ENCODE data around the gene STK17A. TPM values are rescaled to one million over a fixed set of nuclear protein-coding genes. Genes with fewer than 3 reads are reported as not detected.

STK17A gene
- polyA plus RNA-seq, 4 donors: 6.6 to 13.3 (median 11.5) TPM

- Histone ChIP-seq H3K4me1 (ENCODE audit: control insufficient read depth in 3 of 3, insufficient read depth in 2 of 3, low read depth in 1 of 3, low read length in 2 of 3) (peaks cover 0 to 6% (median 0%) of the 10 kb centered on the region in 3 donors), H3K9me3 (ENCODE audit: control insufficient read depth in 2 of 2, insufficient read depth in 1 of 2, low read depth in 1 of 2, low read length in 1 of 2) (no peaks in the 10 kb centered on the region), H3K27me3 (ENCODE audit: control insufficient read depth in 3 of 3, insufficient read depth in 3 of 3, low read length in 3 of 3) (peaks cover 0 to 5% (median 0%) of the 10 kb centered on the region in 3 donors), H3K27ac (ENCODE audit: low read depth in 1 of 3, low read length in 2 of 3) (no peak overlapping the region), H3K4me3 (ENCODE audit: low read depth in 1 of 3, low read length in 3 of 3) (no peak overlapping the region), H3K36me3 (ENCODE audit: control insufficient read depth in 3 of 3, insufficient read depth in 2 of 3, low read depth in 1 of 3, low read length in 3 of 3) (no peaks in the 10 kb centered on the region)
- no peak for DNase-seq
- 85 to 91% (median 89%) methylated on average over 14 of the region's 14 CpGs for WGBS, 3 donors
- no peak for FAIRE-seq
Measured at GRCh38 chr7:43559171-43559945, 23.6 kb upstream of the STK17A start.

DNA sequence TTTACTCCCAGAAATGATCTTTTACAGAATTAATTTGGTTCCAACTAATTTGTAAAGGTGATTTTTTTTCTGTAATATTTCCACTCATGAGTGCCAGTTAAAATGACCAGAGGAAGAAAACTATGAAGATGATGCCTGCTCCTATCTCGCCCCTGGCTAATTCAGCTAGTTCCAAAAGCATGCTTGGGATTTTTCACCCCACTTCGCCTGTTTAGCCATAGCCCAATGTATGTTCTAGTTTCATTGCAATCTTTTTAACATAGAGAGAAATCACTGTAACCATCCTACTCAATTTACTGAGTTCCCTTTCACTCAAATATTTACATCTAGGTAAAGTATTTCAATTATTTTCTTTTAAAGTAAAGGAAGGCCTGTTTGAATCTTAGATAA lies 23.0 kb upstream of the STK17A start:
- Histone ChIP-seq H3K27ac (ENCODE audit: low read depth in 1 of 3, low read length in 2 of 3) (no peak overlapping the region), H3K36me3 (ENCODE audit: control insufficient read depth in 3 of 3, insufficient read depth in 2 of 3, low read depth in 1 of 3, low read length in 3 of 3) (no peaks in the 10 kb centered on the region), H3K27me3 (ENCODE audit: control insufficient read depth in 3 of 3, insufficient read depth in 3 of 3, low read length in 3 of 3) (peaks cover 0 to 5% (median 0%) of the 10 kb centered on the region in 3 donors), H3K4me1 (ENCODE audit: control insufficient read depth in 3 of 3, insufficient read depth in 2 of 3, low read depth in 1 of 3, low read length in 2 of 3) (peaks cover 0 to 4% (median 0%) of the 10 kb centered on the region in 3 donors), H3K9me3 (ENCODE audit: control insufficient read depth in 2 of 2, insufficient read depth in 1 of 2, low read depth in 1 of 2, low read length in 1 of 2) (no peaks in the 10 kb centered on the region), H3K4me3 (ENCODE audit: low read depth in 1 of 3, low read length in 3 of 3) (no peak overlapping the region)
- WGBS, 3 donors: 88 to 95% (median 93%) methylated on average over 2 of the region's 2 CpGs
- DNase-seq: no peak
- FAIRE-seq: no peak

GRCh38 chr7:43560742-43561330 lies 22.1 kb upstream of the STK17A start:
- peaks cover 0 to 4% (median 0%) of the 10 kb centered on the region in 3 donors for H3K4me1 ChIP-seq (ENCODE audit: control insufficient read depth in 3 of 3, insufficient read depth in 2 of 3, low read depth in 1 of 3, low read length in 2 of 3)
- H3K9me3 ChIP-seq (ENCODE audit: control insufficient read depth in 2 of 2, insufficient read depth in 1 of 2, low read depth in 1 of 2, low read length in 1 of 2): no peaks in the 10 kb centered on the region
- no peak for FAIRE-seq
- WGBS, 3 donors: 72 to 83% (median 82%) methylated on average over 7 of the region's 7 CpGs
- H3K27me3 ChIP-seq (ENCODE audit: control insufficient read depth in 3 of 3, insufficient read depth in 3 of 3, low read length in 3 of 3): peaks cover 0 to 5% (median 0%) of the 10 kb centered on the region in 3 donors
- H3K36me3 ChIP-seq (ENCODE audit: control insufficient read depth in 3 of 3, insufficient read depth in 2 of 3, low read depth in 1 of 3, low read length in 3 of 3): no peaks in the 10 kb centered on the region
- H3K4me3 ChIP-seq (ENCODE audit: low read depth in 1 of 3, low read length in 3 of 3): no peak overlapping the region
- H3K27ac ChIP-seq (ENCODE audit: low read depth in 1 of 3, low read length in 2 of 3): no peak overlapping the region
- DNase-seq: no peak

- no peak overlapping the region for H3K27ac ChIP-seq (ENCODE audit: low read depth in 1 of 3, low read length in 2 of 3)
- H3K4me3 ChIP-seq (ENCODE audit: low read depth in 1 of 3, low read length in 3 of 3): no peak overlapping the region
- no peaks in the 10 kb centered on the region for H3K36me3 ChIP-seq (ENCODE audit: control insufficient read depth in 3 of 3, insufficient read depth in 2 of 3, low read depth in 1 of 3, low read length in 3 of 3)
- 86 to 94% (median 93%) methylated on average over 3 of the region's 3 CpGs for WGBS, 3 donors
- H3K27me3 ChIP-seq (ENCODE audit: control insufficient read depth in 3 of 3, insufficient read depth in 3 of 3, low read length in 3 of 3): peaks cover 0 to 5% (median 0%) of the 10 kb centered on the region in 3 donors
- no peaks in the 10 kb centered on the region for H3K9me3 ChIP-seq (ENCODE audit: control insufficient read depth in 2 of 2, insufficient read depth in 1 of 2, low read depth in 1 of 2, low read length in 1 of 2)
- no peaks in the 10 kb centered on the region for H3K4me1 ChIP-seq (ENCODE audit: control insufficient read depth in 3 of 3, insufficient read depth in 2 of 3, low read depth in 1 of 3, low read length in 2 of 3)
- DNase-seq (no peak), FAIRE-seq (no peak)
Measured at GRCh38 chr7:43562383-43562782, 20.5 kb upstream of the STK17A start.

DNA sequence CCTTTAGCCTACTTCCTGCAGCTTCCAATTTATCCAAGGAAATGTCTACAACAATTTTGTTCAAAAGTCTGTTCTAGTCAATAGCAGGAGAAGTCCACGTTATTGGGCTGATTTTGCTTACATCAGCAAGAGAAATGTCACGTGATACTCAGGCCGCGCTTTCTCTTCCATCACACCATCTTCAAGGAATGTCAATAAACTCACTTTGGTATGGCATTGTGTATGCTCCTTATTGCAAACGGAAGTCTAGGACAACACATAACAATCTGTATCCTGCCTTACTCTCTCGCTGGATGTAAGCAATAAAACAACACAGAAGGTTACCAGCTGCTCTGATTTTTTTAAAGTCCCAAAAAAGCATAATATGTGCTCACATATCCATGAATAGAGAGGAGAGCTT lies 17.1 kb upstream of the STK17A start:
- Histone ChIP-seq H3K4me1 (ENCODE audit: control insufficient read depth in 3 of 3, insufficient read depth in 2 of 3, low read depth in 1 of 3, low read length in 2 of 3) (no peaks in the 10 kb centered on the region), H3K4me3 (ENCODE audit: low read depth in 1 of 3, low read length in 3 of 3) (no peak overlapping the region), H3K27me3 (ENCODE audit: control insufficient read depth in 3 of 3, insufficient read depth in 3 of 3, low read length in 3 of 3) (peaks cover 0 to 5% (median 0%) of the 10 kb centered on the region in 3 donors), H3K9me3 (ENCODE audit: control insufficient read depth in 2 of 2, insufficient read depth in 1 of 2, low read depth in 1 of 2, low read length in 1 of 2) (no peaks in the 10 kb centered on the region), H3K36me3 (ENCODE audit: control insufficient read depth in 3 of 3, insufficient read depth in 2 of 3, low read depth in 1 of 3, low read length in 3 of 3) (no peaks in the 10 kb centered on the region), H3K27ac (ENCODE audit: low read depth in 1 of 3, low read length in 2 of 3) (no peak overlapping the region)
- FAIRE-seq (no peak), DNase-seq (no peak)
- 49 to 67% (median 60%) methylated on average over 6 of the region's 6 CpGs for WGBS, 3 donors

DNA sequence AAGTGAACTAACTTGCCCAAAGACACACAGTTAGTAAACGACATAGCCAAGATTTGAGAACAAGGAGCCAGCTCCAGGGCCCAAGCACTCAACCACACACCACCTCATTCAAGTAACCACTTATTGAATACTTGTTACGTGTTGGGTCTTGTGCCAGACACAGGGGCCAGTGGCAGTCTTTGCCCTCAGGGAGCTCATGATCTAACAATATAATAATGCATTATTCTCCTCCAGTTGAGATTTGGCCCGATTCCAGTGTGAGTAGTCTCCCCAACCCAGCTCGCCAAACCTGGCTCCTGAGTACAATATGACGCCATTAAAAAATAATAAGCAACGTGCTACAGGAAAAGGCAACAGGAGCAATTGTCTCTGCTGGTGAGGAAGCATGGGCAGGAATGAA lies 14.4 kb upstream of the STK17A start:
- FAIRE-seq (no peak), DNase-seq (no peak)
- Histone ChIP-seq H3K4me1 (ENCODE audit: control insufficient read depth in 3 of 3, insufficient read depth in 2 of 3, low read depth in 1 of 3, low read length in 2 of 3) (no peaks in the 10 kb centered on the region), H3K4me3 (ENCODE audit: low read depth in 1 of 3, low read length in 3 of 3) (no peak overlapping the region), H3K27ac (ENCODE audit: low read depth in 1 of 3, low read length in 2 of 3) (no peak overlapping the region), H3K27me3 (ENCODE audit: control insufficient read depth in 3 of 3, insufficient read depth in 3 of 3, low read length in 3 of 3) (peaks cover 0 to 1% (median 0%) of the 10 kb centered on the region in 3 donors), H3K36me3 (ENCODE audit: control insufficient read depth in 3 of 3, insufficient read depth in 2 of 3, low read depth in 1 of 3, low read length in 3 of 3) (no peaks in the 10 kb centered on the region), H3K9me3 (ENCODE audit: control insufficient read depth in 2 of 2, insufficient read depth in 1 of 2, low read depth in 1 of 2, low read length in 1 of 2) (no peaks in the 10 kb centered on the region)
- 83 to 85% (median 84%) methylated on average over 6 of the region's 6 CpGs for WGBS, 3 donors

DNA sequence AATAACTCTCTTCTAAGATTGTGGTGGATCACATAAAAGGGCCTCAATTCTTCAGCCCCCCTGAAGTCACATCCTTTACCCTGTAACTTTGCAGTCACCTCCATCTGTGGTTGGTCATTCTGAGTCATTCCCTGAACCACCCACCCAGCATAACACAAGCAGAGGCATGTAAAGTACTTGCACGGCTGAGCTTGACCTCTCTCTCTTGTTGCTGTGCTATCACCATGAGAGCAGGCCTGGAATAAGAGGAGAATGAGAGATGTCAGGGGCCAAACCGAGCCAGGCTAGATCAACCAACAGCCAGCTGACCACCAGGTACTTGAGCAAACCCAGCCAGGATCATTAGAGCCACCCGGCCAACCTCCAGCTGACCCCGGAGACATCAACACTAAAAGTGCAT lies 13.5 kb upstream of the STK17A start:
- no peaks in the 10 kb centered on the region for H3K27me3 ChIP-seq (ENCODE audit: control insufficient read depth in 3 of 3, insufficient read depth in 3 of 3, low read length in 3 of 3)
- 77 to 86% (median 85%) methylated on average over 4 of the region's 4 CpGs for WGBS, 3 donors
- DNase-seq: no peak
- H3K27ac ChIP-seq (ENCODE audit: low read depth in 1 of 3, low read length in 2 of 3): no peak overlapping the region
- FAIRE-seq: no peak
- H3K36me3 ChIP-seq (ENCODE audit: control insufficient read depth in 3 of 3, insufficient read depth in 2 of 3, low read depth in 1 of 3, low read length in 3 of 3): no peaks in the 10 kb centered on the region
- H3K4me3 ChIP-seq (ENCODE audit: low read depth in 1 of 3, low read length in 3 of 3): no peak overlapping the region
- no peaks in the 10 kb centered on the region for H3K4me1 ChIP-seq (ENCODE audit: control insufficient read depth in 3 of 3, insufficient read depth in 2 of 3, low read depth in 1 of 3, low read length in 2 of 3)
- no peaks in the 10 kb centered on the region for H3K9me3 ChIP-seq (ENCODE audit: control insufficient read depth in 2 of 2, insufficient read depth in 1 of 2, low read depth in 1 of 2, low read length in 1 of 2)

- FAIRE-seq: no peak
- no peak overlapping the region for H3K27ac ChIP-seq (ENCODE audit: low read depth in 1 of 3, low read length in 2 of 3)
- no peak overlapping the region for H3K4me3 ChIP-seq (ENCODE audit: low read depth in 1 of 3, low read length in 3 of 3)
- WGBS, 3 donors: 90 to 93% (median 91%) methylated on average over 4 of the region's 4 CpGs
- no peaks in the 10 kb centered on the region for H3K27me3 ChIP-seq (ENCODE audit: control insufficient read depth in 3 of 3, insufficient read depth in 3 of 3, low read length in 3 of 3)
- no peaks in the 10 kb centered on the region for H3K4me1 ChIP-seq (ENCODE audit: control insufficient read depth in 3 of 3, insufficient read depth in 2 of 3, low read depth in 1 of 3, low read length in 2 of 3)
- DNase-seq: no peak
- H3K36me3 ChIP-seq (ENCODE audit: control insufficient read depth in 3 of 3, insufficient read depth in 2 of 3, low read depth in 1 of 3, low read length in 3 of 3): no peaks in the 10 kb centered on the region
- H3K9me3 ChIP-seq (ENCODE audit: control insufficient read depth in 2 of 2, insufficient read depth in 1 of 2, low read depth in 1 of 2, low read length in 1 of 2): no peaks in the 10 kb centered on the region
Measured at GRCh38 chr7:43570688-43571365, 12.1 kb upstream of the STK17A start.
